Esophagus squamous epithelium (tissue), 4 donors: ENCODE measurements around the gene ZNF750.

Experiments
- POLR2A ChIP-seq, 4 donors: fragments of 450-650 bp; IDR thresholded peaks; one replicate each; pipeline ENCODE4 v1.6.1; 2017; ENCODE audit warnings: antibody characterized with exemption in 4 of 4, mild to moderate bottlenecking in 4 of 4, moderate library complexity in 3 of 4
- TF ChIP-seq, protein P1 (sequence below), 6 experiments: fragments of 450-650 bp in 4 of 6; fragments of 200-600 bp in 2 of 6; sonication (generic) in 2 of 6; IDR thresholded peaks; one replicate each; pipeline ENCODE4 v1.5.1; 2016 to 2019; ENCODE audit warnings: antibody characterized with exemption in 6 of 6, mild to moderate bottlenecking in 4 of 6, moderate library complexity in 4 of 6

DNA sequence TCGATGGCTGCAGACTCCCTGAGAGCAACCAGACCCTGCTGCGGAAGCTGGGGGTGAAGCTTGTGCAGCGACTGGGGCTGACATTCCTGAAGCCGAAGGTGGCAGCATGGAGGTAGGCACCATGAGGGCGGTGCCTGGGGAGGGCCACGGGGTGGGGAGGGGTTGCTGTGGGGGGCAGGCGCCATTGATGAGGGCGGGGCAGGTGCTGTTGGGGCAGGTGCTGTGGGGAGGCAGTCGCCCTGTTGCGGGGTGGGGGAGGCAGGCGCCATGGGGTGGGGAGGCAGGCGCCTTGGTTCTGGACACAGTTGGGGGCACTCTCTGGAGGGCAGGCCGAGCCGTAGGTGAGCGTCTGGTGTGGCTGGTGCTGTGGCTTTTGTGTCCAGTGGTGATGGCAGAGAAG is 38.9 kb downstream of the ZNF750 start:
- TF ChIP-seq, protein P1, sequence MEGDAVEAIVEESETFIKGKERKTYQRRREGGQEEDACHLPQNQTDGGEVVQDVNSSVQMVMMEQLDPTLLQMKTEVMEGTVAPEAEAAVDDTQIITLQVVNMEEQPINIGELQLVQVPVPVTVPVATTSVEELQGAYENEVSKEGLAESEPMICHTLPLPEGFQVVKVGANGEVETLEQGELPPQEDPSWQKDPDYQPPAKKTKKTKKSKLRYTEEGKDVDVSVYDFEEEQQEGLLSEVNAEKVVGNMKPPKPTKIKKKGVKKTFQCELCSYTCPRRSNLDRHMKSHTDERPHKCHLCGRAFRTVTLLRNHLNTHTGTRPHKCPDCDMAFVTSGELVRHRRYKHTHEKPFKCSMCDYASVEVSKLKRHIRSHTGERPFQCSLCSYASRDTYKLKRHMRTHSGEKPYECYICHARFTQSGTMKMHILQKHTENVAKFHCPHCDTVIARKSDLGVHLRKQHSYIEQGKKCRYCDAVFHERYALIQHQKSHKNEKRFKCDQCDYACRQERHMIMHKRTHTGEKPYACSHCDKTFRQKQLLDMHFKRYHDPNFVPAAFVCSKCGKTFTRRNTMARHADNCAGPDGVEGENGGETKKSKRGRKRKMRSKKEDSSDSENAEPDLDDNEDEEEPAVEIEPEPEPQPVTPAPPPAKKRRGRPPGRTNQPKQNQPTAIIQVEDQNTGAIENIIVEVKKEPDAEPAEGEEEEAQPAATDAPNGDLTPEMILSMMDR (IDR thresholded peaks at IDR 0.05): no peak
- no peak for TF ChIP-seq POLR2A (IDR thresholded peaks at IDR 0.05)
